ENCODE measurements around the gene JAKMIP3.

JAKMIP3 gene

GRCh38 chr10:132068431-132069121 lies 2.8 kb downstream of the JAKMIP3 start:
- Histone ChIP-seq H3K36me3 (ENCODE audit: control insufficient read depth, insufficient read depth, low read length) (no peaks in the 10 kb centered on the region), H2BK5ac (ENCODE audit: low read length) (no peak overlapping the region), H3K79me2 (ENCODE audit: control insufficient read depth, insufficient read depth, low read length) (no peaks in the 10 kb centered on the region)

GRCh38 chr10:132069122-132069848 lies 3.5 kb downstream of the JAKMIP3 start:
- H3K56ac ChIP-seq (ENCODE audit: low read length) = no peak overlapping the region
- no peak overlapping the region for H2BK5ac ChIP-seq (ENCODE audit: low read length)
- no peak overlapping the region for H2BK120ac ChIP-seq (ENCODE audit: low read depth, low read length)
- H3K79me1 ChIP-seq (ENCODE audit: low read length) = no peaks in the 10 kb centered on the region
- H3K4me3 ChIP-seq (ENCODE audit: low read length) = no peak overlapping the region
- H2AK5ac ChIP-seq (ENCODE audit: low read length) = no peak overlapping the region
- no peak overlapping the region for H3K18ac ChIP-seq (ENCODE audit: low read length)
- H4K8ac ChIP-seq (ENCODE audit: low read depth, low read length) = no peak overlapping the region
- no peaks in the 10 kb centered on the region for H3K79me2 ChIP-seq (ENCODE audit: control insufficient read depth, insufficient read depth, low read length)
- no peaks in the 10 kb centered on the region for H3K4me1 ChIP-seq (ENCODE audit: control insufficient read depth, low read depth, low read length)
- no CpG with 5 or more reads among the region's 8 CpGs for WGBS (ENCODE audit: extremely low coverage, insufficient coverage, low lambda C conversion rate)
- H3K27ac ChIP-seq (ENCODE audit: low read depth, low read length) = no peak overlapping the region
- H4K5ac ChIP-seq (ENCODE audit: low read length) = no peak overlapping the region
- H2BK15ac ChIP-seq (replicated peaks; ENCODE audit: low read depth) = no peak overlapping the region
- H3K4me2 ChIP-seq (ENCODE audit: low read length) = no peak overlapping the region
- H3K27me3 ChIP-seq (ENCODE audit: insufficient read depth, low read length, poor library complexity) = no peaks in the 10 kb centered on the region
- no peak for DNase-seq
- no peak overlapping the region for H3K4ac ChIP-seq (ENCODE audit: low read depth, low read length)
- no peak overlapping the region for H3K9ac ChIP-seq (ENCODE audit: low read length)
- no peak overlapping the region for H3K23ac ChIP-seq (ENCODE audit: low read length)
- no peaks in the 10 kb centered on the region for H3K36me3 ChIP-seq (ENCODE audit: control insufficient read depth, insufficient read depth, low read length)

More at GRCh38 chr10:132068431-132069121, 2.8 kb downstream of the JAKMIP3 start:
- Histone ChIP-seq H3K4me2 (ENCODE audit: low read length) (no peak overlapping the region), H3K9ac (ENCODE audit: low read length) (no peak overlapping the region), H3K27me3 (ENCODE audit: insufficient read depth, low read length, poor library complexity) (no peaks in the 10 kb centered on the region), H3K4me1 (ENCODE audit: control insufficient read depth, low read depth, low read length) (no peaks in the 10 kb centered on the region), H4K5ac (ENCODE audit: low read length) (no peak overlapping the region), H3K27ac (ENCODE audit: low read depth, low read length) (no peak overlapping the region), H2AK5ac (ENCODE audit: low read length) (no peak overlapping the region), H3K56ac (ENCODE audit: low read length) (no peak overlapping the region), H3K4ac (ENCODE audit: low read depth, low read length) (no peak overlapping the region), H4K8ac (ENCODE audit: low read depth, low read length) (no peak overlapping the region), H3K18ac (ENCODE audit: low read length) (no peak overlapping the region), H3K23ac (ENCODE audit: low read length) (no peak overlapping the region), H3K79me1 (ENCODE audit: low read length) (no peaks in the 10 kb centered on the region), H2BK15ac (replicated peaks; ENCODE audit: low read depth) (no peak overlapping the region), H3K4me3 (ENCODE audit: low read length) (no peak overlapping the region), H2BK120ac (ENCODE audit: low read depth, low read length) (no peak overlapping the region)
- no peak for DNase-seq
- no CpG with 5 or more reads among the region's 13 CpGs for WGBS (ENCODE audit: extremely low coverage, insufficient coverage, low lambda C conversion rate)

GRCh38 chr10:132069849-132070182 lies 4.1 kb downstream of the JAKMIP3 start:
- H3K79me2 ChIP-seq (ENCODE audit: control insufficient read depth, insufficient read depth, low read length) = no peaks in the 10 kb centered on the region
- no peak for DNase-seq
- no peak overlapping the region for H3K27ac ChIP-seq (ENCODE audit: low read depth, low read length)
- H3K4me3 ChIP-seq (ENCODE audit: low read length) = no peak overlapping the region
- no peak overlapping the region for H2AK5ac ChIP-seq (ENCODE audit: low read length)
- H4K8ac ChIP-seq (ENCODE audit: low read depth, low read length) = no peak overlapping the region
- H4K5ac ChIP-seq (ENCODE audit: low read length) = no peak overlapping the region
- no peaks in the 10 kb centered on the region for H3K36me3 ChIP-seq (ENCODE audit: control insufficient read depth, insufficient read depth, low read length)
- H3K56ac ChIP-seq (ENCODE audit: low read length) = no peak overlapping the region
- no CpG with 5 or more reads among the region's 7 CpGs for WGBS (ENCODE audit: extremely low coverage, insufficient coverage, low lambda C conversion rate)
- no peaks in the 10 kb centered on the region for H3K27me3 ChIP-seq (ENCODE audit: insufficient read depth, low read length, poor library complexity)
- H3K4me2 ChIP-seq (ENCODE audit: low read length) = no peak overlapping the region
- no peak overlapping the region for H3K4ac ChIP-seq (ENCODE audit: low read depth, low read length)
- H2BK15ac ChIP-seq (replicated peaks; ENCODE audit: low read depth) = no peak overlapping the region
- H2BK120ac ChIP-seq (ENCODE audit: low read depth, low read length) = no peak overlapping the region
- H3K23ac ChIP-seq (ENCODE audit: low read length) = no peak overlapping the region
- H2BK5ac ChIP-seq (ENCODE audit: low read length) = no peak overlapping the region
- no peak overlapping the region for H3K9ac ChIP-seq (ENCODE audit: low read length)
- H3K18ac ChIP-seq (ENCODE audit: low read length) = no peak overlapping the region
- no peaks in the 10 kb centered on the region for H3K79me1 ChIP-seq (ENCODE audit: low read length)
- H3K4me1 ChIP-seq (ENCODE audit: control insufficient read depth, low read depth, low read length) = no peaks in the 10 kb centered on the region

GRCh38 chr10:132070724-132071123 lies 5.0 kb downstream of the JAKMIP3 start:
- Histone ChIP-seq H2AK5ac (ENCODE audit: low read length) (no peak overlapping the region), H3K4ac (ENCODE audit: low read depth, low read length) (no peak overlapping the region), H4K8ac (ENCODE audit: low read depth, low read length) (no peak overlapping the region), H3K56ac (ENCODE audit: low read length) (no peak overlapping the region), H3K4me2 (ENCODE audit: low read length) (no peak overlapping the region), H2BK120ac (ENCODE audit: low read depth, low read length) (no peak overlapping the region), H3K27me3 (ENCODE audit: insufficient read depth, low read length, poor library complexity) (no peaks in the 10 kb centered on the region), H3K36me3 (ENCODE audit: control insufficient read depth, insufficient read depth, low read length) (no peaks in the 10 kb centered on the region), H3K4me1 (ENCODE audit: control insufficient read depth, low read depth, low read length) (no peaks in the 10 kb centered on the region), H3K18ac (ENCODE audit: low read length) (no peak overlapping the region), H2BK5ac (ENCODE audit: low read length) (no peak overlapping the region), H3K79me1 (ENCODE audit: low read length) (no peaks in the 10 kb centered on the region), H3K27ac (ENCODE audit: low read depth, low read length) (no peak overlapping the region), H3K4me3 (ENCODE audit: low read length) (no peak overlapping the region), H3K9ac (ENCODE audit: low read length) (no peak overlapping the region), H2BK15ac (replicated peaks; ENCODE audit: low read depth) (no peak overlapping the region), H3K79me2 (ENCODE audit: control insufficient read depth, insufficient read depth, low read length) (no peaks in the 10 kb centered on the region), H4K5ac (ENCODE audit: low read length) (no peak overlapping the region), H3K23ac (ENCODE audit: low read length) (no peak overlapping the region)
- no CpG with 5 or more reads among the region's 3 CpGs for WGBS (ENCODE audit: extremely low coverage, insufficient coverage, low lambda C conversion rate)
- DNase-seq = no peak

GRCh38 chr10:132071667-132072066 lies 5.9 kb downstream of the JAKMIP3 start:
- H4K8ac ChIP-seq (ENCODE audit: low read depth, low read length) = no peak overlapping the region
- H2BK5ac ChIP-seq (ENCODE audit: low read length) = no peak overlapping the region
- H4K5ac ChIP-seq (ENCODE audit: low read length) = no peak overlapping the region
- no peak overlapping the region for H3K4ac ChIP-seq (ENCODE audit: low read depth, low read length)
- no peak overlapping the region for H3K18ac ChIP-seq (ENCODE audit: low read length)
- no peak overlapping the region for H3K4me2 ChIP-seq (ENCODE audit: low read length)
- no peaks in the 10 kb centered on the region for H3K27me3 ChIP-seq (ENCODE audit: insufficient read depth, low read length, poor library complexity)
- no CpG with 5 or more reads among the region's 3 CpGs for WGBS (ENCODE audit: extremely low coverage, insufficient coverage, low lambda C conversion rate)
- H3K56ac ChIP-seq (ENCODE audit: low read length) = no peak overlapping the region
- H3K4me1 ChIP-seq (ENCODE audit: control insufficient read depth, low read depth, low read length) = no peaks in the 10 kb centered on the region
- no peak overlapping the region for H3K9ac ChIP-seq (ENCODE audit: low read length)
- no peak overlapping the region for H2BK15ac ChIP-seq (replicated peaks; ENCODE audit: low read depth)
- no peaks in the 10 kb centered on the region for H3K79me1 ChIP-seq (ENCODE audit: low read length)
- no peak overlapping the region for H2BK120ac ChIP-seq (ENCODE audit: low read depth, low read length)
- no peak for DNase-seq
- no peak overlapping the region for H3K4me3 ChIP-seq (ENCODE audit: low read length)
- no peaks in the 10 kb centered on the region for H3K79me2 ChIP-seq (ENCODE audit: control insufficient read depth, insufficient read depth, low read length)
- H3K36me3 ChIP-seq (ENCODE audit: control insufficient read depth, insufficient read depth, low read length) = no peaks in the 10 kb centered on the region
- H3K27ac ChIP-seq (ENCODE audit: low read depth, low read length) = no peak overlapping the region
- no peak overlapping the region for H2AK5ac ChIP-seq (ENCODE audit: low read length)
- no peak overlapping the region for H3K23ac ChIP-seq (ENCODE audit: low read length)

Measured in mesendoderm (in vitro differentiated cells).